Neural cell (in vitro differentiated cells): ENCODE results near the gene ECI1.

Experiments used
- EP300 ChIP-seq: fragments of 450-650 bp; conservative IDR thresholded peaks from 2 replicates; pipeline ENCODE4 v1.6.1; 2014; ENCODE audit warnings: antibody characterized with exemption, mild to moderate bottlenecking, moderate library complexity; ENCODE audit not compliant: poor library complexity, severe bottlenecking
- EZH2 ChIP-seq: fragments of 200-600, 300-800 bp; shearing (Covaris generic), sonication (generic); IDR thresholded peaks from 2 replicates; pipeline ENCODE4 v1.6.1; 2014; ENCODE audit warnings: antibody characterized with exemption, low read length, borderline replicate concordance, mild to moderate bottlenecking; ENCODE audit not compliant: insufficient read depth, poor library complexity, severe bottlenecking
- MXI1 ChIP-seq: fragments of 450-650 bp; conservative IDR thresholded peaks from 2 replicates; pipeline ENCODE4 v1.6.1; 2014; ENCODE audit warnings: antibody characterized with exemption, mild to moderate bottlenecking; ENCODE audit not compliant: poor library complexity, severe bottlenecking
- POLR2AphosphoS5 ChIP-seq: IDR thresholded peaks from 2 replicates; pipeline ENCODE4 v1.6.1; 2012
- RAD21 ChIP-seq: fragments of 450-650 bp; conservative IDR thresholded peaks from 2 replicates; pipeline ENCODE4 v1.6.1; 2014; ENCODE audit warnings: antibody characterized with exemption, mild to moderate bottlenecking, moderate library complexity
- SMC3 ChIP-seq: fragments of 450-650 bp; conservative IDR thresholded peaks from 2 replicates; pipeline ENCODE4 v1.6.1; 2014; ENCODE audit warnings: antibody characterized with exemption, mild to moderate bottlenecking, moderate library complexity; ENCODE audit not compliant: poor library complexity
- TAF1 ChIP-seq: IDR thresholded peaks from 2 replicates; pipeline ENCODE4 v1.6.1; 2012; ENCODE audit warnings: low read depth
- TF ChIP-seq, protein P1 (sequence below): fragments of 450-650 bp; IDR thresholded peaks from 2 replicates; pipeline ENCODE4 v1.5.1; 2014; ENCODE audit warnings: antibody characterized with exemption, mild to moderate bottlenecking, moderate library complexity; ENCODE audit not compliant: poor library complexity, severe bottlenecking
- TF ChIP-seq, protein P2 (sequence below): IDR thresholded peaks from 2 replicates; pipeline ENCODE4 v1.6.1; 2012; ENCODE audit warnings: borderline replicate concordance

GRCh38 chr16:2256531-2257140 is 5.2 kb upstream of the ECI1 start:
- TF ChIP-seq EP300 = no peak
- TF ChIP-seq, protein P1, sequence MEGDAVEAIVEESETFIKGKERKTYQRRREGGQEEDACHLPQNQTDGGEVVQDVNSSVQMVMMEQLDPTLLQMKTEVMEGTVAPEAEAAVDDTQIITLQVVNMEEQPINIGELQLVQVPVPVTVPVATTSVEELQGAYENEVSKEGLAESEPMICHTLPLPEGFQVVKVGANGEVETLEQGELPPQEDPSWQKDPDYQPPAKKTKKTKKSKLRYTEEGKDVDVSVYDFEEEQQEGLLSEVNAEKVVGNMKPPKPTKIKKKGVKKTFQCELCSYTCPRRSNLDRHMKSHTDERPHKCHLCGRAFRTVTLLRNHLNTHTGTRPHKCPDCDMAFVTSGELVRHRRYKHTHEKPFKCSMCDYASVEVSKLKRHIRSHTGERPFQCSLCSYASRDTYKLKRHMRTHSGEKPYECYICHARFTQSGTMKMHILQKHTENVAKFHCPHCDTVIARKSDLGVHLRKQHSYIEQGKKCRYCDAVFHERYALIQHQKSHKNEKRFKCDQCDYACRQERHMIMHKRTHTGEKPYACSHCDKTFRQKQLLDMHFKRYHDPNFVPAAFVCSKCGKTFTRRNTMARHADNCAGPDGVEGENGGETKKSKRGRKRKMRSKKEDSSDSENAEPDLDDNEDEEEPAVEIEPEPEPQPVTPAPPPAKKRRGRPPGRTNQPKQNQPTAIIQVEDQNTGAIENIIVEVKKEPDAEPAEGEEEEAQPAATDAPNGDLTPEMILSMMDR = no peak
- TF ChIP-seq, protein P2, sequence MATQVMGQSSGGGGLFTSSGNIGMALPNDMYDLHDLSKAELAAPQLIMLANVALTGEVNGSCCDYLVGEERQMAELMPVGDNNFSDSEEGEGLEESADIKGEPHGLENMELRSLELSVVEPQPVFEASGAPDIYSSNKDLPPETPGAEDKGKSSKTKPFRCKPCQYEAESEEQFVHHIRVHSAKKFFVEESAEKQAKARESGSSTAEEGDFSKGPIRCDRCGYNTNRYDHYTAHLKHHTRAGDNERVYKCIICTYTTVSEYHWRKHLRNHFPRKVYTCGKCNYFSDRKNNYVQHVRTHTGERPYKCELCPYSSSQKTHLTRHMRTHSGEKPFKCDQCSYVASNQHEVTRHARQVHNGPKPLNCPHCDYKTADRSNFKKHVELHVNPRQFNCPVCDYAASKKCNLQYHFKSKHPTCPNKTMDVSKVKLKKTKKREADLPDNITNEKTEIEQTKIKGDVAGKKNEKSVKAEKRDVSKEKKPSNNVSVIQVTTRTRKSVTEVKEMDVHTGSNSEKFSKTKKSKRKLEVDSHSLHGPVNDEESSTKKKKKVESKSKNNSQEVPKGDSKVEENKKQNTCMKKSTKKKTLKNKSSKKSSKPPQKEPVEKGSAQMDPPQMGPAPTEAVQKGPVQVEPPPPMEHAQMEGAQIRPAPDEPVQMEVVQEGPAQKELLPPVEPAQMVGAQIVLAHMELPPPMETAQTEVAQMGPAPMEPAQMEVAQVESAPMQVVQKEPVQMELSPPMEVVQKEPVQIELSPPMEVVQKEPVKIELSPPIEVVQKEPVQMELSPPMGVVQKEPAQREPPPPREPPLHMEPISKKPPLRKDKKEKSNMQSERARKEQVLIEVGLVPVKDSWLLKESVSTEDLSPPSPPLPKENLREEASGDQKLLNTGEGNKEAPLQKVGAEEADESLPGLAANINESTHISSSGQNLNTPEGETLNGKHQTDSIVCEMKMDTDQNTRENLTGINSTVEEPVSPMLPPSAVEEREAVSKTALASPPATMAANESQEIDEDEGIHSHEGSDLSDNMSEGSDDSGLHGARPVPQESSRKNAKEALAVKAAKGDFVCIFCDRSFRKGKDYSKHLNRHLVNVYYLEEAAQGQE = no peak
- no peak for TF ChIP-seq TAF1
- TF ChIP-seq MXI1 = no peak
- TF ChIP-seq POLR2AphosphoS5 = no peak
- no peak for TF ChIP-seq EZH2
- TF ChIP-seq RAD21 = no peak
- no peak for TF ChIP-seq SMC3
